Measurements from ENCODE around the gene TTF2. TPM values are rescaled to one million over a fixed set of nuclear protein-coding genes. Genes with fewer than 3 reads are reported as not detected.
A peak's percentile ranks its signal among the peaks of the same experiment; 100 is the strongest.

The TTF2 gene
- total RNA-seq, 1 donor from 2014 or later, result 36.1 TPM

DNA sequence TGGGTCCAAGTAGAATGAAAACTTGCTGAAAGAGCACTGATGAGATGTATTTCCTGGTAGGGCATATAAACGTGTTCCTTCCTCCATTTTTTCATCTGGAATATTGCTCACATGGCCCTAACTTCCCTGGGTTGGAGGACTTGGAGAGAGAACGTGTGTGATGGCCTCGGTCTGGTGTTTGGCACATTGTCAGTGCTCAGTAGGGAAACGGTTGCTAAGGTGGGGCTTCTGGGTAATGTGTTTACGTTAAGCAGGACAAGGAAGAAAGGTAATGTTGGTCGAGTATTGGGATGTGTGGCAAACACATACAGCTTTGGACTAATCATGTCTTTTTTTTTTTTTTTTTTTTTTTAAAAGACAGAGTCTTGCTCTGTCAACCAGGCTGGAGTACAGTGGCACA is 6.2 kb downstream of the TTF2 start:
- Histone ChIP-seq H3K4me2 (no peak overlapping the region), H3K79me2 (ENCODE audit: low read depth) (peaks cover 14% of the 10 kb centered on the region), H3K9me3 (ENCODE audit: low read depth) (no peaks in the 10 kb centered on the region), H3K27me3 (no peaks in the 10 kb centered on the region), H3K9ac (no peak overlapping the region), H3K4me1 (no peaks in the 10 kb centered on the region), H4K20me1 (ENCODE audit: low read depth) (no peaks in the 10 kb centered on the region), H2AFZ (replicated peaks) (no peak overlapping the region), H3K36me3 (no peaks in the 10 kb centered on the region), H3F3A (ENCODE audit: low read depth) (no peaks in the 10 kb centered on the region), H3K4me3 (no peak overlapping the region), H3K27ac (no peak overlapping the region)
- Mint-ChIP-seq H3K4me3 (no peak overlapping the region), H3K27ac (no peak overlapping the region), H3K4me1 (peaks cover 5% of the 10 kb centered on the region), H3K9me3 (no peaks in the 10 kb centered on the region), H3K36me3 (peaks cover 2% of the 10 kb centered on the region), H3K27me3 (ENCODE audit: insufficient read depth, low read depth) (no peaks in the 10 kb centered on the region)
- TF ChIP-seq EZH2 (IDR thresholded peaks at IDR 0.05), result no peak
- TF ChIP-seq, protein P1, sequence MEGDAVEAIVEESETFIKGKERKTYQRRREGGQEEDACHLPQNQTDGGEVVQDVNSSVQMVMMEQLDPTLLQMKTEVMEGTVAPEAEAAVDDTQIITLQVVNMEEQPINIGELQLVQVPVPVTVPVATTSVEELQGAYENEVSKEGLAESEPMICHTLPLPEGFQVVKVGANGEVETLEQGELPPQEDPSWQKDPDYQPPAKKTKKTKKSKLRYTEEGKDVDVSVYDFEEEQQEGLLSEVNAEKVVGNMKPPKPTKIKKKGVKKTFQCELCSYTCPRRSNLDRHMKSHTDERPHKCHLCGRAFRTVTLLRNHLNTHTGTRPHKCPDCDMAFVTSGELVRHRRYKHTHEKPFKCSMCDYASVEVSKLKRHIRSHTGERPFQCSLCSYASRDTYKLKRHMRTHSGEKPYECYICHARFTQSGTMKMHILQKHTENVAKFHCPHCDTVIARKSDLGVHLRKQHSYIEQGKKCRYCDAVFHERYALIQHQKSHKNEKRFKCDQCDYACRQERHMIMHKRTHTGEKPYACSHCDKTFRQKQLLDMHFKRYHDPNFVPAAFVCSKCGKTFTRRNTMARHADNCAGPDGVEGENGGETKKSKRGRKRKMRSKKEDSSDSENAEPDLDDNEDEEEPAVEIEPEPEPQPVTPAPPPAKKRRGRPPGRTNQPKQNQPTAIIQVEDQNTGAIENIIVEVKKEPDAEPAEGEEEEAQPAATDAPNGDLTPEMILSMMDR (IDR thresholded peaks at IDR 0.05), result no peak
- TF ChIP-seq EZH2phosphoT487 (IDR thresholded peaks at IDR 0.05), result no peak
- DNase-seq (ENCODE audit: low spot score), result no peak

DNA sequence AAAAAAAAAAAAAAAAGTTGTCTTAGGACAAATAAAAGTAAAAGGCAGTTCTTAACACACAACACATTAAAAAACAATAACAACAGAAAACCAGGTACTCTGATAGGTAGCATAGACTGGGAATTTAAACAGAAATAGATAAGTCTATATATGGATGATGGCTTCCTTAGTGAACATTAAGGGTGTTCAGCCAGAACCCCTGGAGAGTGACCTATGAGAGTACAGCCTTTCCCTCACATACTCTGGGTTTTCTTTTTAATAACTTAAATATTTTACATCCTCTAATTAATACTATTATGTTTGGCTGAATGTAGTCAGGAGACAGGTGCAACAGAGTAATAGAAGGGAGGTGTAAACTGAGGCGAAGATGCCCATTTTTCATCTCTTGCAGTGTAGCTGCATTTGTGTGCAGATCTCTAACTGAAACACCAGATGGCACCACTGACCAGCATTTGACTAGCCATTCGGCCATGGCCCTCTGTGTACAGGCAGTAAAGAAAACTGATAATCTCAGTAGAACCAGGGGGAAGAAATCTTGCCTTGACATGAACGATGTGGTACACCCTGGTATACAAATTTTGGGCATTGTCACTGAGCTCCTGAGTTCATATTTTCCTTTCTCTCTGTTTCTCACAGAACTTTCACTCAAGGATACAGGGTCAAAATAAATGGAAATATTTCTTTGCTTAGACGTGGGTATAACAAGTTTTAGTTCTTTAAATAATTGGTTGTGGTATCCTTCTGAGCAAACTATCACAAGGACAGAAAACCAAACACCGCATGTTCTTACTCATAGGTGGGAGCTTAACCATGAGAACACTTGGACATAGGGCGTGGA is 7.6 kb downstream of the TTF2 start:
- Histone ChIP-seq H3K9me3 (ENCODE audit: low read depth) (no peaks in the 10 kb centered on the region), H3K4me2 (no peak overlapping the region), H2AFZ (replicated peaks) (no peak overlapping the region), H3K4me1 (no peaks in the 10 kb centered on the region), H3K27me3 (no peaks in the 10 kb centered on the region), H3K36me3 (no peaks in the 10 kb centered on the region), H3K79me2 (ENCODE audit: low read depth) (peaks cover 16% of the 10 kb centered on the region), H3K4me3 (no peak overlapping the region), H4K20me1 (ENCODE audit: low read depth) (no peaks in the 10 kb centered on the region), H3K27ac (no peak overlapping the region), H3K9ac (no peak overlapping the region), H3F3A (ENCODE audit: low read depth) (no peaks in the 10 kb centered on the region)
- DNase-seq (ENCODE audit: low spot score), result peak; percentile 72
- no peak overlapping the region for H3K27ac Mint-ChIP-seq
- H3K9me3 Mint-ChIP-seq, result no peaks in the 10 kb centered on the region
- H3K27me3 Mint-ChIP-seq (ENCODE audit: insufficient read depth, low read depth), result peaks cover 2% of the 10 kb centered on the region
- H3K4me3 Mint-ChIP-seq, result no peak overlapping the region
- peaks cover 4% of the 10 kb centered on the region for H3K4me1 Mint-ChIP-seq
- peaks cover 2% of the 10 kb centered on the region for H3K36me3 Mint-ChIP-seq
- TF ChIP-seq, protein P1 (IDR thresholded peaks at IDR 0.05), result peak; percentile 86
- no peak for TF ChIP-seq EZH2 (IDR thresholded peaks at IDR 0.05)

DNA sequence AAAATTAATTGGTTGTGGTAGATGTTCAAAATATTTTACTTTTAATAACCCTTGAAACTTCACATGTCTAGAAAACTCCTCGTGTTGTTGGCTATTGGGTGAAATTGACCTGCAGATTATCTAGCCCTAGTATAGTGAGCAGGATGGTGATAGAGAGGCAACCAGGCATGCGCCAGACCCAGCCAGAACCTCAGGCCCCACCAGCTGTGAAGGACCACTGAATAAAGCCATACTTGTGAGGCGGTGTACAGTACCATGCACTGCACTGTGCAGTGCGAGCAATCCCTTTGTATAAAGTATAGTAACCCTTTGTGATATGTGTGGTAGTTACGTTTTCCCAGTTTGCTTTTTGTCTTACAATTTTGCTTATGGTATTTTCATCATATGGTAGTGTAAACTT is 8.5 kb downstream of the TTF2 start:
- H3K27ac Mint-ChIP-seq, result no peak overlapping the region
- Histone ChIP-seq H3K9ac (no peak overlapping the region), H3F3A (ENCODE audit: low read depth) (no peaks in the 10 kb centered on the region), H3K4me2 (no peak overlapping the region), H3K27ac (no peak overlapping the region), H3K27me3 (no peaks in the 10 kb centered on the region), H3K9me3 (ENCODE audit: low read depth) (no peaks in the 10 kb centered on the region), H3K4me1 (no peaks in the 10 kb centered on the region), H4K20me1 (ENCODE audit: low read depth) (no peaks in the 10 kb centered on the region), H3K4me3 (no peak overlapping the region), H3K79me2 (ENCODE audit: low read depth) (peaks cover 16% of the 10 kb centered on the region), H2AFZ (replicated peaks) (no peak overlapping the region), H3K36me3 (no peaks in the 10 kb centered on the region)
- no peaks in the 10 kb centered on the region for H3K9me3 Mint-ChIP-seq
- no peak overlapping the region for H3K4me3 Mint-ChIP-seq
- TF ChIP-seq EZH2 (IDR thresholded peaks at IDR 0.05) (no peak), EZH2phosphoT487 (IDR thresholded peaks at IDR 0.05) (no peak)
- TF ChIP-seq, protein P1 (IDR thresholded peaks at IDR 0.05), result no peak
- no peak for DNase-seq (ENCODE audit: low spot score)
- H3K4me1 Mint-ChIP-seq, result peaks cover 4% of the 10 kb centered on the region
- H3K36me3 Mint-ChIP-seq, result peaks cover 2% of the 10 kb centered on the region
- H3K27me3 Mint-ChIP-seq (ENCODE audit: insufficient read depth, low read depth), result peaks cover 2% of the 10 kb centered on the region
